Mammary epithelial cell (primary cell): ENCODE measurements around the gene CRAMP1.

ENCODE experiments used
- CTCF ChIP-seq, 2 donors: IDR thresholded peaks in 1 of 2; conservative IDR thresholded peaks in 1 of 2; 2 replicates each; pipeline ENCODE4 v1.5.1; 2011 to 2012; ENCODE audit warnings: inconsistent platforms in 2 of 2, low read length in 2 of 2, mild to moderate bottlenecking in 2 of 2, control low read depth in 1 of 2, low read depth in 1 of 2; ENCODE audit not compliant: insufficient read depth in 1 of 2; ENCODE audit errors: extremely low read depth in 1 of 2
- EZH2 ChIP-seq: IDR thresholded peaks from 2 replicates; pipeline ENCODE4 v1.6.1; 2012; ENCODE audit warnings: low read length, inconsistent platforms, borderline replicate concordance

DNA sequence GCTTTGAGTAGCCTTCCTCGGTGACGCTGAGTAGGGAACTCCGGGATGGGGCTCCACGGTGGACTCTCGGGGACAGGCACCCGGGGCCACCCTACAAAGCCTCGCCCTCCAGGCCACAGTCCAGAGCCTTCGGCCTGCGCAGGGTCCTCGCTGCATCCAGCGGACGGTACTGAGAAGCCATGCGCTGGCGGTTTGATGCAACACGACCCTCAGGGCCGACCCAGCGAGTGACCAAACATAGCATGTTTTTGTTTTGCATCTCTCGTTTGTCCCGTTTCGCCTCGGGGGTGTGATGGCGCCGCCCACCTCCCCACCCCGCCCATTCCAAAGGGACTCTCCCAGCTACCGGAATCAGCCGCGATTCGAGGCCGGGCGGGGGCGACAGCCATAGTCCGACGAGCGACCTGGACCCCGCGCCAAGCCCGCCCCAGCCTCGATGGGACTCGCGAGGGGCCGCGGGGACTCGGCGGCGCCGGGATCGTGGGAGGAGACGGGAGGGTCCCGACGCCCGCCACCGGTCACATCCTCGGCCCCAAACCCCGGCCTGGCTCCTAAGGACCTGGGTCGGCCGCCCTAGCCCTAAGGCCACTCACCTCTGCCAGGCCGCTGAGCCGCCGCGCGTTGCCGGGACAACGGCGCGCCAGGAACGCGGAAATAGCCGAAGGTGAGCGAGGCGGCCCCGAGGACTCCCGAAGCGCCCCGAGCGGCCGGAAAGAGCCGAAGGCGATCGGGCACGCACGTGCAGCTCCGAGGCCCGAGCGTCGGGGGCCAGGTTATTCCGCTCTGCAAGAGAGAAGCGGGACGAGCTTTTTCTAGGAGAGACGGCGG lies 1.9 kb upstream of the CRAMP1 start:
- TF ChIP-seq CTCF (conservative IDR thresholded peaks at IDR 0.05 in 1 of 2, IDR thresholded peaks at IDR 0.05 in 1 of 2; ENCODE audit: extremely low read depth in 1 of 2, insufficient read depth in 1 of 2, low read depth in 1 of 2, low read length in 2 of 2) (no peak), EZH2 (no peak)
